Measurements from ENCODE around the gene CD209.
"Not testable (repeated sequence)": the region's sequence is repeated elsewhere in the genome, so short reads cannot be mapped to it uniquely, and the experiment has no call there.

CD209 gene, protein sequence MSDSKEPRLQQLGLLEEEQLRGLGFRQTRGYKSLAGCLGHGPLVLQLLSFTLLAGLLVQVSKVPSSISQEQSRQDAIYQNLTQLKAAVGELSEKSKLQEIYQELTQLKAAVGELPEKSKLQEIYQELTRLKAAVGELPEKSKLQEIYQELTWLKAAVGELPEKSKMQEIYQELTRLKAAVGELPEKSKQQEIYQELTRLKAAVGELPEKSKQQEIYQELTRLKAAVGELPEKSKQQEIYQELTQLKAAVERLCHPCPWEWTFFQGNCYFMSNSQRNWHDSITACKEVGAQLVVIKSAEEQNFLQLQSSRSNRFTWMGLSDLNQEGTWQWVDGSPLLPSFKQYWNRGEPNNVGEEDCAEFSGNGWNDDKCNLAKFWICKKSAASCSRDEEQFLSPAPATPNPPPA

DNA sequence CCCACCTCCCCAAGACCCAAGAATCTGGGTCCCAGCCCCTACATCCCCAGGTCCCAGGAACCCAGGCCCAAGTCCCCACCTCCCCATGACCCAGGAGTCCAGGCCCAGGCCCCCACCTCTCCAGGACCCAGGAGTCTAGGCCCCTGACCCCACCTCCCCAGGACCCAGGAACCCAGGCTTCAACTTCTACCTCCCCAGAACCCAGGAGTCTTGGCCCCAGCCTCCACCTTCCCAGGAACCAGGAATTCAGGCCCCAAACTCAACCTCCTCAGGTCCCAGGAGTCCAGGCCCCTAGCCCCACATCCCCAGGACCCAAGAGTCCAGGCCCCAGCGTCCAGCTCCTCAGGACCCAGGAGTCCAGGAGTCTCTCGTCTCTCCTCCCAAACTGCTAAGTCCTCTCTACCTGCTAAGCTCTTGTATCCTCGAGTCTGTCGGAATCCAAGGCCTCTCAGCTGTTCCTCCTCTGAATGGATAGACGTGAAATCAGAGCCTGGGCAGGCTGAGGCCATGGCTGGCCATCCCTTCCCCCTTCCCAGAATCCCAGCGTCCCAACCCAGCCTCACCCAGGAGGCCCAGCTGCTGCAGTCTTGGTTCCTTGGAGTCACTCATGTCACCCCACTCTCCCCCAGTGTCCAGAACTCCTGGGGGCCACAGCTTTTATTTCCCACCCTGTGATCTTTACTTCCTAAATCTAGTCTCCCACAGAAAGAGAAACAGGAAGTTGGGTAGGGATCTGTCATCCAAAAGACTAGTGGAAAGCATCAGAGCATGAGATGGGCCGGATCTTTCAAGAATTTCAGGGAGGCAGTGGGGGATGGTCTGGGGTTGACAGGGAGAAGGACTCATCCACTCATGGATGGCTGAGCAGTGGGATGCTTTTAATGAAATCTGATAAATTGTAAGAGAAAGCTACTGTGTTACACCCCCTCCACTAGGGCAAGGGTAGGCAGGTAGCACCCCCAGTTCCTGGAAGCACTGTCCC lies at the start of gene CD209:
TSS of gene CD209 (minus strand) at position 632 of the 982 bp plus-strand sequence. CDS start at position 609, 23 bp downstream.
- no peak for DNase-seq (ENCODE audit: extremely low read depth, insufficient read length)
- Histone ChIP-seq H3K27me3 (replicated peaks; ENCODE audit: control insufficient read depth, insufficient read depth, low read length) (no peaks in the 10 kb centered on the region), H3K36me3 (ENCODE audit: control insufficient read depth, insufficient read depth, low read length) (no peaks in the 10 kb centered on the region), H3K4me3 (replicated peaks; ENCODE audit: low read depth, low read length) (no peak within 1 kb of the TSS)
- TF ChIP-seq, protein P1, sequence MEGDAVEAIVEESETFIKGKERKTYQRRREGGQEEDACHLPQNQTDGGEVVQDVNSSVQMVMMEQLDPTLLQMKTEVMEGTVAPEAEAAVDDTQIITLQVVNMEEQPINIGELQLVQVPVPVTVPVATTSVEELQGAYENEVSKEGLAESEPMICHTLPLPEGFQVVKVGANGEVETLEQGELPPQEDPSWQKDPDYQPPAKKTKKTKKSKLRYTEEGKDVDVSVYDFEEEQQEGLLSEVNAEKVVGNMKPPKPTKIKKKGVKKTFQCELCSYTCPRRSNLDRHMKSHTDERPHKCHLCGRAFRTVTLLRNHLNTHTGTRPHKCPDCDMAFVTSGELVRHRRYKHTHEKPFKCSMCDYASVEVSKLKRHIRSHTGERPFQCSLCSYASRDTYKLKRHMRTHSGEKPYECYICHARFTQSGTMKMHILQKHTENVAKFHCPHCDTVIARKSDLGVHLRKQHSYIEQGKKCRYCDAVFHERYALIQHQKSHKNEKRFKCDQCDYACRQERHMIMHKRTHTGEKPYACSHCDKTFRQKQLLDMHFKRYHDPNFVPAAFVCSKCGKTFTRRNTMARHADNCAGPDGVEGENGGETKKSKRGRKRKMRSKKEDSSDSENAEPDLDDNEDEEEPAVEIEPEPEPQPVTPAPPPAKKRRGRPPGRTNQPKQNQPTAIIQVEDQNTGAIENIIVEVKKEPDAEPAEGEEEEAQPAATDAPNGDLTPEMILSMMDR (IDR thresholded peaks at IDR 0.05; ENCODE audit: insufficient read depth, low read length, poor library complexity, severe bottlenecking) = no peak

DNA sequence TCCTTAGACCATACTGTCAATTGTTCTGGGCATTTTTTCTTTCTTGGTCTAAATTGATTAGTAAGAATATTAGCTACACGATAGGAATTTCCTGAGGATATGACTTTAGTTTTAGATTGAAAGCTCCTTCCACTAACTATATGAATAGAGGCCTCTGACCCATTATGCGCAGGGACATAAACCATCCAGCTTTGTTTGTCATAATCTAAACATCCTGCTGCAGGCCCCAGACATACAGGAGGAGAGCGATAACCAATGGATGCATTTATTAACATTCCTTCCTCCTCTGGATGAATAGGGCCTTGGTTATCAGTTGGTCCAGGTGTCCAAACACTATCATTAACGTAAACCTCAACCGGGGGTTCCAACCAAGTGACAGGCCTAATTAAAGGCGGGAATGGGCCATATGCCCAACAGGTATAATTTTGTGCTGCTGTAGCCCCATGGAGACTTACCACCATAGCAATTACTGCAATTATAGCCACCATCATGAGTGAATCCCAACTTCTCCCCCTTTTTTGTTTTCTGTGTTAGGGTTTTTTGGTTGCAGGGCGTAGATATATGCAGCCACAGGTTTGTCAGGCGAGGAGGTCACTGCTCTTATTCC lies 48.3 kb upstream of the CD209 start:
- H3K36me3 ChIP-seq (ENCODE audit: control insufficient read depth, insufficient read depth, low read length) = no peaks in the 10 kb centered on the region
- DNase-seq (ENCODE audit: extremely low read depth, insufficient read length) = no peak
- H3K27me3 ChIP-seq (replicated peaks; ENCODE audit: control insufficient read depth, insufficient read depth, low read length) = no peaks in the 10 kb centered on the region
- H3K4me3 ChIP-seq (replicated peaks; ENCODE audit: low read depth, low read length) = no peak overlapping the region
- TF ChIP-seq, protein P1 (IDR thresholded peaks at IDR 0.05; ENCODE audit: insufficient read depth, low read length, poor library complexity, severe bottlenecking) = no peak

DNA sequence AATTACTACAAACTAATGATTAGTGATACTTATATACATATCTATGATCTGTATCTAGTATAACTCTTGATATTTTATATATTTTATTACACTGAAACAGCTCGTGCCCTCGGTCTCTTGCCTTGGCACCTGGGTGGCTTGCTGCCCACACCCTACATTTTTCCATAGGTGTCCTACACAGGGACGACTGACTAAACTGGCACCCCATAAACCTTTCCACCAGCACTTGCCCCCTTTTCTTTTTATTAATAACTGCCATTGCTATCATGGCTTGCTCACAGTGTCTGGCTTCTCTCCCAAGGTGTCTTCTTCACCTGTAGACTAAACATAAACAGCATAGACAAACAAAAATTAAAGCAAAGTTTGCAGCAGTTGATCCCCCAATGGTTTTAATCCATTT lies 46.2 kb upstream of the CD209 start:
- no peaks in the 10 kb centered on the region for H3K36me3 ChIP-seq (ENCODE audit: control insufficient read depth, insufficient read depth, low read length)
- no peak overlapping the region for H3K4me3 ChIP-seq (replicated peaks; ENCODE audit: low read depth, low read length)
- DNase-seq (ENCODE audit: extremely low read depth, insufficient read length) = no peak
- TF ChIP-seq, protein P1 (IDR thresholded peaks at IDR 0.05; ENCODE audit: insufficient read depth, low read length, poor library complexity, severe bottlenecking) = no peak
- H3K27me3 ChIP-seq (replicated peaks; ENCODE audit: control insufficient read depth, insufficient read depth, low read length) = no peaks in the 10 kb centered on the region; the same call in 1 of the 2 replicates

- not testable (repeated sequence) for DNase-seq (ENCODE audit: extremely low read depth, insufficient read length); H3K27me3 ChIP-seq (replicated peaks; ENCODE audit: control insufficient read depth, insufficient read depth, low read length); H3K4me3 ChIP-seq (replicated peaks; ENCODE audit: low read depth, low read length); H3K36me3 ChIP-seq (ENCODE audit: control insufficient read depth, insufficient read depth, low read length)
These were observed 45.4 kb upstream of the CD209 start for GRCh38 chr19:7792701-7793100.

GRCh38 chr19:7792281-7792680 lies 44.9 kb upstream of the CD209 start:
- no peaks in the 10 kb centered on the region; the same call in 1 of the 2 replicates for H3K27me3 ChIP-seq (replicated peaks; ENCODE audit: control insufficient read depth, insufficient read depth, low read length)
- no peaks in the 10 kb centered on the region for H3K36me3 ChIP-seq (ENCODE audit: control insufficient read depth, insufficient read depth, low read length)
- H3K4me3 ChIP-seq (replicated peaks; ENCODE audit: low read depth, low read length) = no peak overlapping the region
- TF ChIP-seq, protein P1 (IDR thresholded peaks at IDR 0.05; ENCODE audit: insufficient read depth, low read length, poor library complexity, severe bottlenecking) = no peak
- no peak for DNase-seq (ENCODE audit: extremely low read depth, insufficient read length)
